A673 (cell line): ENCODE measurements around the gene RAB3C.

Experiments used
- EZH2 ChIP-seq: fragments of 200-600 bp; sonication (generic); IDR thresholded peaks from 2 replicates; pipeline ENCODE4 v1.6.1; 2017; ENCODE audit warnings: borderline replicate concordance, low read depth, mild to moderate bottlenecking, mixed read lengths, antibody characterized with exemption, low read length; ENCODE audit not compliant: poor library complexity, severe bottlenecking
- TF ChIP-seq, protein P1 (sequence below): fragments of 300-800, 200-600 bp; sonication (generic); conservative IDR thresholded peaks from 2 replicates; pipeline ENCODE4 v1.5.1; 2017; ENCODE audit warnings: low read depth, mild to moderate bottlenecking, antibody characterized with exemption, low read length, moderate library complexity, mixed read lengths

DNA sequence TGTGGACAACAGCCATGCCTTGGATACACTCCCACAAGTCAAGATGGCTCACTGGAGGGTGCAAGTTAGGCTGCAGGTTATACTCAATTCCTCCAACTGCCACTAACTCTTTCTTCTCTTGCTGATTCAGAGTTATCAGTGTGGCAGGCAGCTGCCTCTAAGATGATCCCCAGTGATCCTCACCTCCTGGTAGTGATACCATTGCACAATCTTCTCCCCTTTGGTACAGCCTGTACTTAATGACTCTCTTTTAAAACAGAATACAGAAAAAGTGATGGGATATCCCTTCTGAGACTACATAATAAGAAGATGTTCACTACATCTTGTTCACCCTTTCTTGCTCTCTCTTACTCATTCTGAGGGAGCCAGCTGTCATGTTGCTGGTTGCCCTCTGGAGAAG lies 323.1 kb downstream of the RAB3C start:
- TF ChIP-seq, protein P1, sequence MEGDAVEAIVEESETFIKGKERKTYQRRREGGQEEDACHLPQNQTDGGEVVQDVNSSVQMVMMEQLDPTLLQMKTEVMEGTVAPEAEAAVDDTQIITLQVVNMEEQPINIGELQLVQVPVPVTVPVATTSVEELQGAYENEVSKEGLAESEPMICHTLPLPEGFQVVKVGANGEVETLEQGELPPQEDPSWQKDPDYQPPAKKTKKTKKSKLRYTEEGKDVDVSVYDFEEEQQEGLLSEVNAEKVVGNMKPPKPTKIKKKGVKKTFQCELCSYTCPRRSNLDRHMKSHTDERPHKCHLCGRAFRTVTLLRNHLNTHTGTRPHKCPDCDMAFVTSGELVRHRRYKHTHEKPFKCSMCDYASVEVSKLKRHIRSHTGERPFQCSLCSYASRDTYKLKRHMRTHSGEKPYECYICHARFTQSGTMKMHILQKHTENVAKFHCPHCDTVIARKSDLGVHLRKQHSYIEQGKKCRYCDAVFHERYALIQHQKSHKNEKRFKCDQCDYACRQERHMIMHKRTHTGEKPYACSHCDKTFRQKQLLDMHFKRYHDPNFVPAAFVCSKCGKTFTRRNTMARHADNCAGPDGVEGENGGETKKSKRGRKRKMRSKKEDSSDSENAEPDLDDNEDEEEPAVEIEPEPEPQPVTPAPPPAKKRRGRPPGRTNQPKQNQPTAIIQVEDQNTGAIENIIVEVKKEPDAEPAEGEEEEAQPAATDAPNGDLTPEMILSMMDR: no peak
- no peak for TF ChIP-seq EZH2
